Lower leg skin (tissue), 3 donors: ENCODE data around the gene HYAL2.

Source experiments
- CTCF ChIP-seq, 3 donors: fragments of 450-650 bp; IDR thresholded peaks; one replicate each; pipeline ENCODE4 v1.5.1; 2016; ENCODE audit warnings: antibody characterized with exemption in 3 of 3, mild to moderate bottlenecking in 3 of 3, moderate library complexity in 2 of 3
- POLR2A ChIP-seq, 2 donors: fragments of 450-650 bp; IDR thresholded peaks; one replicate each; pipeline ENCODE4 v1.6.1; 2016 to 2017; ENCODE audit warnings: antibody characterized with exemption in 2 of 2, mild to moderate bottlenecking in 1 of 2, moderate library complexity in 1 of 2

GRCh38 chr3:50351323-50351697 is 28.8 kb upstream of the HYAL2 start:
- TF ChIP-seq POLR2A (IDR thresholded peaks at IDR 0.05): no peak
- TF ChIP-seq CTCF (IDR thresholded peaks at IDR 0.05): no peak
